A549 (cell line): ENCODE data around the gene UNC5B. TPM values are rescaled to one million over a fixed set of nuclear protein-coding genes. Genes with fewer than 3 reads are reported as not detected.
A peak's percentile ranks its signal among the peaks of the same experiment; 100 is the strongest.

Experiments
- ATAC-seq, 2 experiments: fragments of 200-7000 bp in 1 of 2; fragments of >200 bp in 1 of 2; cut with Nextera tagmentation in 1 of 2; cut with Tn5 transposase in 1 of 2; 3 replicates each; pipeline versions ENCODE4 v1.8.0 to v1.9.1; 2018 to 2020; ENCODE audit warnings: mild to moderate bottlenecking in 1 of 2, moderate library complexity in 1 of 2
- CTCF ChIA-PET: fragments of 300-600 bp; sonication (Branson Sonifier 250); formaldehyde crosslinking; extraction: SDS; loops from one replicate; lab custom pipeline; 2021; ENCODE audit warnings: antibody characterized with exemption, inconsistent platforms; lab: Yijun Ruan, JAX
- POLR2A ChIA-PET: fragments of 350-600 bp; formaldehyde crosslinking; extraction: SDS; loops from one replicate; lab custom pipeline; 2021; ENCODE audit warnings: antibody characterized with exemption, inconsistent platforms; lab: Yijun Ruan, JAX
- DNase-seq, 2 experiments: peaks; one replicate each; pipeline versions ENCODE4 v3.0.0 to v3.0.0-alpha.2; 2011 to 2016; ENCODE audit warnings: low read depth in 1 of 2, low spot score in 1 of 2
- FAIRE-seq: peaks from 2 replicates; lab custom pipeline; 2011; peaks lifted over from hg19 to GRCh38; lab: Jason Lieb, UNC
- H3K27ac ChIP-seq, 2 experiments: fragments of >200 bp; sonication (Bioruptor Twin); formaldehyde crosslinking; 3 replicates each; pipeline ENCODE4 v1.5.1; 2016 to 2017
- H3K4me1 ChIP-seq: fragments of >200 bp; sonication (Bioruptor Twin); formaldehyde crosslinking; 3 replicates; pipeline ENCODE4 v1.6.1; 2016
- H3K4me2 ChIP-seq: fragments of >200 bp; sonication (Bioruptor Twin); formaldehyde crosslinking; 3 replicates; pipeline ENCODE4 v1.6.1; 2016
- H3K4me3 ChIP-seq: fragments of >200 bp; sonication (Bioruptor Twin); formaldehyde crosslinking; 3 replicates; pipeline ENCODE4 v1.5.1; 2016
- H3K9me3 ChIP-seq: fragments of >200 bp; sonication (Bioruptor Twin); formaldehyde crosslinking; 3 replicates; pipeline ENCODE4 v1.6.1; 2016
- BHLHE40 ChIP-seq: IDR thresholded peaks from 2 replicates; pipeline ENCODE4 v1.6.1; 2012; ENCODE audit warnings: low read depth, low read length, inconsistent platforms
- CBX8 ChIP-seq: fragments of 200-600 bp; sonication (generic); IDR thresholded peaks from 2 replicates; pipeline ENCODE4 v1.6.1; 2016
- CEBPB ChIP-seq, 2 experiments: fragments of >200 bp in 1 of 2; sonication (Bioruptor Twin) in 1 of 2; formaldehyde crosslinking in 1 of 2; IDR thresholded peaks; 2 replicates each; pipeline ENCODE4 v1.6.1; 2012 to 2016
- CHD2 ChIP-seq: fragments of 150-350 bp; IDR thresholded peaks from 2 replicates; pipeline ENCODE4 v1.6.1; 2014; ENCODE audit warnings: low read length; ENCODE audit not compliant: partially characterized antibody
- CHD4 ChIP-seq: fragments of 200-600 bp; sonication (generic); IDR thresholded peaks from 2 replicates; pipeline ENCODE4 v1.6.1; 2016; ENCODE audit warnings: antibody characterized with exemption, mild to moderate bottlenecking, borderline replicate concordance
- EHMT2 ChIP-seq: fragments of 200-600 bp; sonication (generic); IDR thresholded peaks from 2 replicates; pipeline ENCODE4 v1.6.1; 2016; ENCODE audit warnings: antibody characterized with exemption, low read depth, mild to moderate bottlenecking, moderate library complexity
- FOSL2 ChIP-seq, 2 experiments: fragments of 450-650 bp in 1 of 2; fragments of >200 bp in 1 of 2; sonication (Bioruptor Twin) in 1 of 2; formaldehyde crosslinking; IDR thresholded peaks; 2 replicates each; pipeline versions ENCODE4 v1.5.0 to v1.6.1; 2016 to 2020; ENCODE audit warnings: mild to moderate bottlenecking in 1 of 2, moderate library complexity in 1 of 2
- GATA3 ChIP-seq: IDR thresholded peaks from 2 replicates; pipeline ENCODE4 v1.6.1; 2012; ENCODE audit warnings: borderline replicate concordance
- HEYL ChIP-seq: fragments of 250-450 bp; sonication (Bioruptor Pico); IDR thresholded peaks from 2 replicates; pipeline ENCODE4 v1.8.0; 2021; ENCODE audit warnings: mild to moderate bottlenecking, moderate library complexity
- HOXB13 ChIP-seq: fragments of 250-450 bp; sonication (Bioruptor Pico); IDR thresholded peaks from 2 replicates; pipeline ENCODE4 v1.5.0; 2020; ENCODE audit warnings: low read depth, mild to moderate bottlenecking, moderate library complexity
- JUN ChIP-seq, 2 experiments: fragments of >200 bp; sonication (Bioruptor Twin); formaldehyde crosslinking; IDR thresholded peaks; 2 replicates in 1 of 2; 3 replicates in 1 of 2; pipeline ENCODE4 v1.6.1; 2016 to 2017
- KDM1A ChIP-seq: fragments of 200-600 bp; sonication (generic); IDR thresholded peaks from 2 replicates; pipeline ENCODE4 v1.6.1; 2016; ENCODE audit warnings: low read depth, mild to moderate bottlenecking
- KDM5A ChIP-seq: fragments of 200-600 bp; sonication (generic); IDR thresholded peaks from 2 replicates; pipeline ENCODE4 v1.6.1; 2016; ENCODE audit warnings: antibody characterized with exemption, mild to moderate bottlenecking
- NR3C1 ChIP-seq: fragments of >200 bp; sonication (Bioruptor Twin); formaldehyde crosslinking; IDR thresholded peaks from 3 replicates; pipeline ENCODE4 v1.6.1; 2017
- POLR2AphosphoS2 ChIP-seq: conservative IDR thresholded peaks from 2 replicates; pipeline ENCODE4 v1.6.1; 2012; ENCODE audit warnings: low read length, improper control_type of control experiment, inconsistent platforms
- RARB ChIP-seq: fragments of 250-450 bp; sonication (Bioruptor Pico); IDR thresholded peaks from 2 replicates; pipeline ENCODE4 v1.8.0; 2021; ENCODE audit warnings: mild to moderate bottlenecking, moderate library complexity
- RNF2 ChIP-seq: fragments of 200-600 bp; sonication (generic); IDR thresholded peaks from 2 replicates; pipeline ENCODE4 v1.6.1; 2016; ENCODE audit warnings: low read depth, mild to moderate bottlenecking, antibody characterized with exemption, moderate library complexity, borderline replicate concordance
- WGBS: methylation state at CpG from one replicate; pipeline ENCODE4 v1.1.6; 2017; ENCODE audit errors: missing lambda C conversion rate; 5-methylcytosine and 5-hydroxymethylcytosine counted together
- polyA plus RNA-seq, 4 experiments: library from polyadenylated mRNA; depleted of rRNA in 3 of 4; stranded (reverse); fragments of >200 nt; fragmentation: RNase III in 1 of 4; extraction: RNeasy Plus Mini Kit Qiagen cat#74134 plus additional on column Dnase treatment in 1 of 4; gene quantifications; 2 replicates in 3 of 4; 3 replicates in 1 of 4; pipeline ENCODE4 v1.2.3, GENCODE V29; 2011 to 2017
- TF ChIP-seq, protein P1 (sequence below): fragments of >200 bp; sonication (Bioruptor Twin); formaldehyde crosslinking; IDR thresholded peaks from 3 replicates; pipeline ENCODE4 v1.6.1; 2016
- TF ChIP-seq, protein P2 (sequence below): IDR thresholded peaks from 2 replicates; pipeline ENCODE4 v1.6.1; 2012
- TF ChIP-seq, protein P3 (sequence below): fragments of 150-350 bp; IDR thresholded peaks from 2 replicates; pipeline ENCODE4 v1.6.1; 2014; ENCODE audit warnings: low read depth, mild to moderate bottlenecking, low read length
- TF ChIP-seq, protein P4 (sequence below): fragments of 250-450 bp; sonication (Bioruptor Pico); IDR thresholded peaks from 2 replicates; pipeline ENCODE4 v1.5.0; 2021; ENCODE audit warnings: mild to moderate bottlenecking, moderate library complexity, borderline replicate concordance

UNC5B gene
- polyA plus RNA-seq, 2 of the 4 experiments (the other 2 are of a cell fraction), result 0.14 to 1.0 TPM

DNA sequence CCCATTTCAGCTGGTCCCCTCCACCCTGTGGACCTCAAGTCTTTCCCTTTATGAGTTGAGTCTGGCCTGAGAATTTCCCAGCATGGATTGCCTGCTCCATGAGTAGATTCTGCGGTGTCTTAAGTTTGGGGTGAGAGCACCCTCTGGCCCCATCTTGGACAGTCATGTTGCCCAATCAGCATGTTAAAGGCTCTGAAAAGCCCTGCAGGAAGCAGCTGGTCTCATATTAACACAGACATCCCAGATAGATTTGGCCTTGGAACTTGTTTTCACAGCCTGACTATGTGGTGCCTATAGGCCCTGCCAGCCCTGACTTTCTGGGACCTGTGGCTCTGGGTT lies 91.2 kb downstream of the UNC5B start:
- WGBS, result 83% methylated on average over 1 of the region's 1 CpG
- ATAC-seq, result peak; percentile 6 to 25; a peak in 3 of 6 replicates
- POLR2A ChIA-PET, result no interaction called here

DNA sequence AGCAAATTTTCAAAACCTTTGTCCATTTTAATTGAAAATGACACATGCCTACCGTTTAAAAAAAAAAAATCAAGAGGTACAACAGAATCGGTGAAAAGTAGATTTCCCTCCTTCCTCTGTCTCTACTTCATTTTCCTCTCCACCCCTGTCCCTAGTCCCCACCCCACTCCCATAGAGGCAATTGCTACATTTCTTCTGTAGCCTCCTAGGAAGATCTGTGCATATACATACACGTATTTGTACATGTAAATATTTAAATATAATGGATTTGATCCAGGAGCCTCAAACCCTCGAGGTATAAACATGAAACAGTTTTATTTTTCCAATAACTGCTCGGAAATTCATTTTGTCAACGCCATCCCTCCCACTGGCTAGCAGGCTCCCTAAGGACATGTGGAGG lies 92.5 kb downstream of the UNC5B start:
- Histone ChIP-seq H3K9me3 (no peaks in the 10 kb centered on the region), H3K27ac (no peak overlapping the region), H3K4me2 (no peak overlapping the region), H3K4me1 (no peaks in the 10 kb centered on the region), H3K4me3 (no peak overlapping the region)
- no peak for DNase-seq
- ChIA-PET POLR2A (no interaction called here), CTCF (interaction anchor here (0.7 to 44.0 kb wide), 9 partner anchors 8 to 761 kb away, joined by 3 to 977 read pairs (median 5); partner anchors contain the start of gene CDH23)
- ATAC-seq, result no peak
- 16% methylated on average over 6 of the region's 6 CpGs for WGBS
- TF ChIP-seq, protein P1, sequence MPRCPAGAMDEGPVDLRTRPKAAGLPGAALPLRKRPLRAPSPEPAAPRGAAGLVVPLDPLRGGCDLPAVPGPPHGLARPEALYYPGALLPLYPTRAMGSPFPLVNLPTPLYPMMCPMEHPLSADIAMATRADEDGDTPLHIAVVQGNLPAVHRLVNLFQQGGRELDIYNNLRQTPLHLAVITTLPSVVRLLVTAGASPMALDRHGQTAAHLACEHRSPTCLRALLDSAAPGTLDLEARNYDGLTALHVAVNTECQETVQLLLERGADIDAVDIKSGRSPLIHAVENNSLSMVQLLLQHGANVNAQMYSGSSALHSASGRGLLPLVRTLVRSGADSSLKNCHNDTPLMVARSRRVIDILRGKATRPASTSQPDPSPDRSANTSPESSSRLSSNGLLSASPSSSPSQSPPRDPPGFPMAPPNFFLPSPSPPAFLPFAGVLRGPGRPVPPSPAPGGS, result no peak
- TF ChIP-seq NR3C1, result no peak
- TF ChIP-seq KDM5A, result no peak
- no peak for TF ChIP-seq HEYL (CRISPR knock-in tag)
- no peak for TF ChIP-seq EHMT2
- no peak for TF ChIP-seq RNF2
- no peak for TF ChIP-seq POLR2AphosphoS2
- no peak for TF ChIP-seq CHD2
- no peak for FAIRE-seq

More for the DNA sequence above, 91.2 kb downstream of the UNC5B start:
- FAIRE-seq (no peak), DNase-seq (no peak)
- H3K9me3 ChIP-seq, result no peaks in the 10 kb centered on the region
- no peak overlapping the region for H3K4me3 ChIP-seq
- CTCF ChIA-PET, result interaction anchor here (0.7 to 44.0 kb wide), 21 partner anchors 10 to 473 kb away, joined by 3 to 977 read pairs (median 4); partner anchors contain the start of genes CDH23 and SLC29A3
- no peak overlapping the region for H3K4me2 ChIP-seq
- H3K4me1 ChIP-seq, result no peaks in the 10 kb centered on the region
- TF ChIP-seq CBX8 (no peak), FOSL2 (IDR thresholded peaks at IDR 0.05) (no peak), FOSL2 (CRISPR knock-in tag; IDR thresholded peaks at IDR 0.05) (no peak), POLR2AphosphoS2 (no peak), CHD4 (no peak), JUN (IDR thresholded peaks at IDR 0.05) (no peak), CEBPB (IDR thresholded peaks at IDR 0.05) (no peak), RARB (CRISPR knock-in tag) (no peak), BHLHE40 (no peak), KDM1A (no peak), NR3C1 (no peak), RNF2 (no peak), HOXB13 (CRISPR knock-in tag) (no peak), CHD2 (no peak), GATA3 (no peak)
- TF ChIP-seq, protein P2, sequence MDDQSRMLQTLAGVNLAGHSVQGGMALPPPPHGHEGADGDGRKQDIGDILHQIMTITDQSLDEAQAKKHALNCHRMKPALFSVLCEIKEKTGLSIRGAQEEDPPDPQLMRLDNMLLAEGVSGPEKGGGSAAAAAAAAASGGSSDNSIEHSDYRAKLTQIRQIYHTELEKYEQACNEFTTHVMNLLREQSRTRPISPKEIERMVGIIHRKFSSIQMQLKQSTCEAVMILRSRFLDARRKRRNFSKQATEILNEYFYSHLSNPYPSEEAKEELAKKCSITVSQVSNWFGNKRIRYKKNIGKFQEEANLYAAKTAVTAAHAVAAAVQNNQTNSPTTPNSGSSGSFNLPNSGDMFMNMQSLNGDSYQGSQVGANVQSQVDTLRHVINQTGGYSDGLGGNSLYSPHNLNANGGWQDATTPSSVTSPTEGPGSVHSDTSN, result no peak
- TF ChIP-seq, protein P3, sequence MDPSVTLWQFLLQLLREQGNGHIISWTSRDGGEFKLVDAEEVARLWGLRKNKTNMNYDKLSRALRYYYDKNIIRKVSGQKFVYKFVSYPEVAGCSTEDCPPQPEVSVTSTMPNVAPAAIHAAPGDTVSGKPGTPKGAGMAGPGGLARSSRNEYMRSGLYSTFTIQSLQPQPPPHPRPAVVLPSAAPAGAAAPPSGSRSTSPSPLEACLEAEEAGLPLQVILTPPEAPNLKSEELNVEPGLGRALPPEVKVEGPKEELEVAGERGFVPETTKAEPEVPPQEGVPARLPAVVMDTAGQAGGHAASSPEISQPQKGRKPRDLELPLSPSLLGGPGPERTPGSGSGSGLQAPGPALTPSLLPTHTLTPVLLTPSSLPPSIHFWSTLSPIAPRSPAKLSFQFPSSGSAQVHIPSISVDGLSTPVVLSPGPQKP, result no peak
- TF ChIP-seq, protein P4, sequence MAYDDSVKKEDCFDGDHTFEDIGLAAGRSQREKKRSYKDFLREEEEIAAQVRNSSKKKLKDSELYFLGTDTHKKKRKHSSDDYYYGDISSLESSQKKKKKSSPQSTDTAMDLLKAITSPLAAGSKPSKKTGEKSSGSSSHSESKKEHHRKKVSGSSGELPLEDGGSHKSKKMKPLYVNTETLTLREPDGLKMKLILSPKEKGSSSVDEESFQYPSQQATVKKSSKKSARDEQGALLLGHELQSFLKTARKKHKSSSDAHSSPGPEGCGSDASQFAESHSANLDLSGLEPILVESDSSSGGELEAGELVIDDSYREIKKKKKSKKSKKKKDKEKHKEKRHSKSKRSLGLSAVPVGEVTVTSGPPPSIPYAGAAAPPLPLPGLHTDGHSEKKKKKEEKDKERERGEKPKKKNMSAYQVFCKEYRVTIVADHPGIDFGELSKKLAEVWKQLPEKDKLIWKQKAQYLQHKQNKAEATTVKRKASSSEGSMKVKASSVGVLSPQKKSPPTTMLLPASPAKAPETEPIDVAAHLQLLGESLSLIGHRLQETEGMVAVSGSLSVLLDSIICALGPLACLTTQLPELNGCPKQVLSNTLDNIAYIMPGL (CRISPR knock-in tag), result no peak
- TF ChIP-seq, all 56 proteins: peak for 0
- no peak overlapping the region for H3K27ac ChIP-seq
